Gastroesophageal sphincter (tissue), 3 donors: ENCODE measurements around the gene PIP5K1B.

Experiments
- CTCF ChIP-seq, 4 experiments: fragments of 200-600 bp in 2 of 4; fragments of 450-650 bp in 2 of 4; sonication (generic) in 1 of 4; IDR thresholded peaks; one replicate each; pipeline ENCODE4 v1.5.1; 2017 to 2019; ENCODE audit warnings: antibody characterized with exemption in 4 of 4, mild to moderate bottlenecking in 2 of 4, moderate library complexity in 2 of 4
- EP300 ChIP-seq: sonication (generic); formaldehyde crosslinking; IDR thresholded peaks from one replicate; pipeline ENCODE4 v1.6.1; 2017; ENCODE audit warnings: antibody characterized with exemption, mild to moderate bottlenecking
- POLR2A ChIP-seq, 2 donors: fragments of 450-650 bp; IDR thresholded peaks; one replicate each; pipeline ENCODE4 v1.6.1; 2017; ENCODE audit warnings: antibody characterized with exemption in 2 of 2, mild to moderate bottlenecking in 2 of 2, moderate library complexity in 1 of 2

GRCh38 chr9:68795411-68795810, 90.4 kb downstream of the PIP5K1B start:
- no peak for TF ChIP-seq POLR2A (IDR thresholded peaks at IDR 0.05)
- TF ChIP-seq EP300, result no peak
- no peak for TF ChIP-seq CTCF (IDR thresholded peaks at IDR 0.05)
